ENCODE results near the gene CACNA1B. TPM values are rescaled to one million over a fixed set of nuclear protein-coding genes. Genes with fewer than 3 reads are reported as not detected.

CACNA1B gene
- polyA plus RNA-seq, 1 experiment: 0.01 TPM

- TF ChIP-seq, protein P1, sequence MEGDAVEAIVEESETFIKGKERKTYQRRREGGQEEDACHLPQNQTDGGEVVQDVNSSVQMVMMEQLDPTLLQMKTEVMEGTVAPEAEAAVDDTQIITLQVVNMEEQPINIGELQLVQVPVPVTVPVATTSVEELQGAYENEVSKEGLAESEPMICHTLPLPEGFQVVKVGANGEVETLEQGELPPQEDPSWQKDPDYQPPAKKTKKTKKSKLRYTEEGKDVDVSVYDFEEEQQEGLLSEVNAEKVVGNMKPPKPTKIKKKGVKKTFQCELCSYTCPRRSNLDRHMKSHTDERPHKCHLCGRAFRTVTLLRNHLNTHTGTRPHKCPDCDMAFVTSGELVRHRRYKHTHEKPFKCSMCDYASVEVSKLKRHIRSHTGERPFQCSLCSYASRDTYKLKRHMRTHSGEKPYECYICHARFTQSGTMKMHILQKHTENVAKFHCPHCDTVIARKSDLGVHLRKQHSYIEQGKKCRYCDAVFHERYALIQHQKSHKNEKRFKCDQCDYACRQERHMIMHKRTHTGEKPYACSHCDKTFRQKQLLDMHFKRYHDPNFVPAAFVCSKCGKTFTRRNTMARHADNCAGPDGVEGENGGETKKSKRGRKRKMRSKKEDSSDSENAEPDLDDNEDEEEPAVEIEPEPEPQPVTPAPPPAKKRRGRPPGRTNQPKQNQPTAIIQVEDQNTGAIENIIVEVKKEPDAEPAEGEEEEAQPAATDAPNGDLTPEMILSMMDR (IDR thresholded peaks at IDR 0.05; ENCODE audit: insufficient read depth, low read depth, low read length): no peak
- CTCF ChIA-PET: no interaction called here
- Histone ChIP-seq H3K27me3 (ENCODE audit: control insufficient read depth, insufficient read depth, low read length) (peaks cover 2% of the 10 kb centered on the region; the same call in 1 of the 2 replicates), H3K4me3 (ENCODE audit: low read depth, low read length) (no peak overlapping the region), H3K36me3 (ENCODE audit: control insufficient read depth, insufficient read depth, low read length) (no peaks in the 10 kb centered on the region)
- no peak for DNase-seq (ENCODE audit: low read depth)
- POLR2A ChIA-PET: no interaction called here
Observed at GRCh38 chr9:137872296-137872695, 5.3 kb upstream of the CACNA1B start.

GRCh38 chr9:137873408-137873807 lies 4.2 kb upstream of the CACNA1B start:
- TF ChIP-seq, protein P1 (IDR thresholded peaks at IDR 0.05; ENCODE audit: insufficient read depth, low read depth, low read length): no peak
- DNase-seq (ENCODE audit: low read depth): no peak
- CTCF ChIA-PET: no interaction called here
- Histone ChIP-seq H3K36me3 (ENCODE audit: control insufficient read depth, insufficient read depth, low read length) (no peaks in the 10 kb centered on the region), H3K4me3 (ENCODE audit: low read depth, low read length) (no peak overlapping the region), H3K27me3 (ENCODE audit: control insufficient read depth, insufficient read depth, low read length) (peaks cover 2% of the 10 kb centered on the region; the same call in 1 of the 2 replicates)
- POLR2A ChIA-PET: no interaction called here

GRCh38 chr9:137873858-137874362 lies 3.7 kb upstream of the CACNA1B start:
- TF ChIP-seq, protein P1 (IDR thresholded peaks at IDR 0.05; ENCODE audit: insufficient read depth, low read depth, low read length): no peak
- POLR2A ChIA-PET: no interaction called here
- no peak for DNase-seq (ENCODE audit: low read depth)
- Histone ChIP-seq H3K36me3 (ENCODE audit: control insufficient read depth, insufficient read depth, low read length) (no peaks in the 10 kb centered on the region), H3K4me3 (ENCODE audit: low read depth, low read length) (no peak overlapping the region), H3K27me3 (ENCODE audit: control insufficient read depth, insufficient read depth, low read length) (peaks cover 2% of the 10 kb centered on the region; the same call in 1 of the 2 replicates)
- CTCF ChIA-PET: no interaction called here

DNA sequence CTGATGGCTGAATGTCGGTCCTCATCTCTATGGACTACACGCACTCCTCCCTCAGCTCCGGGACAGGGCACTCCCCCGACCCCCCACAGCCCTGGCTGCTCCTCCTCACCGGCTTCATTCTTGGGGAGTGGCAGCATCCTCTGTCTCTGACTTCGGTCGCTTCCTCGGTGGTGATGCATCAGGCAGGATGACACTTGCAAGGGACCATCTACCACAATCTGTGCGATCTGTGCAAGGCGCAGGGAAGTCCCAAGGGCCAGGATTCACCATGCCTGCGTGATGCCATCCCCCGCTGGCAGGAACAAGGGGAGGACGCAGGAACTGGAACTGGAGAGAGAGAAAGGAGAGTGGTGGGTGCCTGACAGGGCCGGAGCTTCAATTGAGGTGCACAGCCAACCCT lies 2.2 kb upstream of the CACNA1B start:
- no peaks in the 10 kb centered on the region for H3K36me3 ChIP-seq (ENCODE audit: control insufficient read depth, insufficient read depth, low read length)
- no peak for DNase-seq (ENCODE audit: low read depth)
- TF ChIP-seq, protein P1 (IDR thresholded peaks at IDR 0.05; ENCODE audit: insufficient read depth, low read depth, low read length): no peak
- H3K4me3 ChIP-seq (ENCODE audit: low read depth, low read length): no peak overlapping the region
- CTCF ChIA-PET: no interaction called here
- H3K27me3 ChIP-seq (ENCODE audit: control insufficient read depth, insufficient read depth, low read length): peaks cover 2% of the 10 kb centered on the region; the same call in 1 of the 2 replicates
- POLR2A ChIA-PET: no interaction called here

DNA sequence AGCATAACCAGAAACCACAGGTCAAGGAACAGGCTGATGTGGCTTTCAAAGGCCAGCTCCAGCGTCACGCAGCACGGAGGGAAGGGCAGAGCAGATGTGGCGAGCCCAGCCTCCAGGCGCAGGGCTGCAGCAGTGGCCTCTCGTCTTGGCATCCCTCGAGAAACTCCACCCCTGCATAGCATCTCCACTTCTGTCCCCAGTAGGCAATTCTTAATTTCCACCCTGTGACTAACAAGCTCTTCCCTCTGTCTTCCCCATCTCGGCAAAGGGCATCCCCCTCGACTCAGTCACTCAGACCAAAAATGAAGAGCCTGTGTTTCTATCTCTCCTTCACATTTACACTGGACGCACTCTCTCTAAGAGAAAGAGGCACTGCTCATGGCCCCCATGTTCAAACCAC lies 1.7 kb upstream of the CACNA1B start:
- Histone ChIP-seq H3K36me3 (ENCODE audit: control insufficient read depth, insufficient read depth, low read length) (no peaks in the 10 kb centered on the region), H3K4me3 (ENCODE audit: low read depth, low read length) (no peak overlapping the region), H3K27me3 (ENCODE audit: control insufficient read depth, insufficient read depth, low read length) (peaks cover 2% of the 10 kb centered on the region; the same call in 1 of the 2 replicates)
- CTCF ChIA-PET: no interaction called here
- POLR2A ChIA-PET: no interaction called here
- DNase-seq (ENCODE audit: low read depth): no peak
- TF ChIP-seq, protein P1 (IDR thresholded peaks at IDR 0.05; ENCODE audit: insufficient read depth, low read depth, low read length): no peak
